SK-N-SH treated with all-trans-retinoic acid at 6 μM for 48 hours (cell line): ENCODE measurements around the gene TXK.

Experiments
- ARNTL ChIP-seq: fragments of 450-650 bp; formaldehyde crosslinking; IDR thresholded peaks from 2 replicates; pipeline ENCODE4 v1.5.0; 2020; ENCODE audit warnings: low read depth, mild to moderate bottlenecking, moderate library complexity, borderline replicate concordance
- BACH2 ChIP-seq: fragments of 250-450 bp; sonication (Bioruptor Pico); IDR thresholded peaks from 2 replicates; pipeline ENCODE4 v1.9.0; 2021; ENCODE audit warnings: mild to moderate bottlenecking, borderline replicate concordance
- GLIS3 ChIP-seq: fragments of 250-450 bp; sonication (Bioruptor Pico); IDR thresholded peaks from 2 replicates; pipeline ENCODE4 v1.5.0; 2020; ENCODE audit warnings: mild to moderate bottlenecking, moderate library complexity
- PATZ1 ChIP-seq: fragments of 250-450 bp; sonication (Bioruptor Pico); IDR thresholded peaks from 2 replicates; pipeline ENCODE4 v1.8.0; 2020; ENCODE audit warnings: mild to moderate bottlenecking, moderate library complexity, borderline replicate concordance
- SNAI2 ChIP-seq: fragments of 250-450 bp; sonication (Bioruptor Pico); IDR thresholded peaks from 2 replicates; pipeline ENCODE4 v1.5.0; 2020; ENCODE audit warnings: mild to moderate bottlenecking, moderate library complexity
- TCF4 ChIP-seq: fragments of 250-450 bp; sonication (Bioruptor Pico); IDR thresholded peaks from 2 replicates; pipeline ENCODE4 v1.8.0; 2021; ENCODE audit warnings: mild to moderate bottlenecking, moderate library complexity, borderline replicate concordance
- TOX ChIP-seq: fragments of 250-450 bp; sonication (Bioruptor Pico); IDR thresholded peaks from 2 replicates; pipeline ENCODE4 v1.8.0; 2021; ENCODE audit warnings: mild to moderate bottlenecking, moderate library complexity, borderline replicate concordance
- ZFP30 ChIP-seq: fragments of 450-650 bp; formaldehyde crosslinking; IDR thresholded peaks from 2 replicates; pipeline ENCODE4 v1.5.0; 2022; ENCODE audit warnings: mild to moderate bottlenecking, moderate library complexity
- ZNF565 ChIP-seq: fragments of 450-650 bp; formaldehyde crosslinking; conservative IDR thresholded peaks from 2 replicates; pipeline ENCODE4 v1.5.0; 2020; ENCODE audit warnings: low read depth, mild to moderate bottlenecking, moderate library complexity
- TF ChIP-seq, protein P1 (sequence below): fragments of 250-450 bp; sonication (Bioruptor Pico); IDR thresholded peaks from 2 replicates; pipeline ENCODE4 v1.5.1; 2020; ENCODE audit warnings: low read depth, mild to moderate bottlenecking, moderate library complexity

- TF ChIP-seq SNAI2 (CRISPR knock-in tag) = no peak
- TF ChIP-seq BACH2 (CRISPR knock-in tag) = no peak
- TF ChIP-seq, protein P1, sequence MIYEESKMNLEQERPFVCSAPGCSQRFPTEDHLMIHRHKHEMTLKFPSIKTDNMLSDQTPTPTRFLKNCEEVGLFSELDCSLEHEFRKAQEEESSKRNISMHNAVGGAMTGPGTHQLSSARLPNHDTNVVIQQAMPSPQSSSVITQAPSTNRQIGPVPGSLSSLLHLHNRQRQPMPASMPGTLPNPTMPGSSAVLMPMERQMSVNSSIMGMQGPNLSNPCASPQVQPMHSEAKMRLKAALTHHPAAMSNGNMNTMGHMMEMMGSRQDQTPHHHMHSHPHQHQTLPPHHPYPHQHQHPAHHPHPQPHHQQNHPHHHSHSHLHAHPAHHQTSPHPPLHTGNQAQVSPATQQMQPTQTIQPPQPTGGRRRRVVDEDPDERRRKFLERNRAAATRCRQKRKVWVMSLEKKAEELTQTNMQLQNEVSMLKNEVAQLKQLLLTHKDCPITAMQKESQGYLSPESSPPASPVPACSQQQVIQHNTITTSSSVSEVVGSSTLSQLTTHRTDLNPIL = no peak
- TF ChIP-seq GLIS3 (CRISPR knock-in tag) = no peak
- TF ChIP-seq TCF4 (CRISPR knock-in tag) = no peak
- no peak for TF ChIP-seq TOX (CRISPR knock-in tag)
- no peak for TF ChIP-seq ZFP30 (CRISPR knock-in tag)
- TF ChIP-seq PATZ1 = no peak
- TF ChIP-seq ZNF565 = no peak
- TF ChIP-seq ARNTL (CRISPR knock-in tag) = no peak
These were observed 28.8 kb downstream of the TXK start for GRCh38 chr4:48105230-48105629.
